H9 (cell line): ENCODE results near the gene SOX21. TPM values are rescaled to one million over a fixed set of nuclear protein-coding genes. Genes with fewer than 3 reads are reported as not detected.

Source experiments
- DNase-seq: peaks from one replicate; pipeline ENCODE4 v3.0.0-alpha.2; 2017
- H2AFZ ChIP-seq: one replicate; pipeline ENCODE4 v1.6.1; 2013; ENCODE audit warnings: mild to moderate bottlenecking, low read length, control low read depth, moderate library complexity
- H2AK5ac ChIP-seq: 2 replicates; pipeline ENCODE4 v1.6.1; 2013; ENCODE audit warnings: low read length, control low read depth, mixed read lengths; ENCODE audit not compliant: insufficient read length
- H2BK120ac ChIP-seq: one replicate; pipeline ENCODE4 v1.6.1; 2013; ENCODE audit warnings: low read depth, mild to moderate bottlenecking, low read length, control low read depth, inconsistent platforms; ENCODE audit not compliant: poor library complexity, severe bottlenecking
- H2BK12ac ChIP-seq: 2 replicates; pipeline ENCODE4 v1.6.1; 2013; ENCODE audit warnings: low read length, control low read depth, mixed read lengths, low read depth; ENCODE audit not compliant: insufficient read length
- H2BK15ac ChIP-seq: 2 replicates; pipeline ENCODE4 v1.6.1; 2013; ENCODE audit warnings: low read depth, low read length, control low read depth
- H2BK20ac ChIP-seq: one replicate; pipeline ENCODE4 v1.6.1; 2013; ENCODE audit warnings: low read depth, mild to moderate bottlenecking, low read length, control low read depth, inconsistent platforms; ENCODE audit not compliant: poor library complexity, severe bottlenecking
- H2BK5ac ChIP-seq: 2 replicates; pipeline ENCODE4 v1.6.1; 2013; ENCODE audit warnings: low read length, control low read depth, mixed read lengths; ENCODE audit not compliant: insufficient read length
- H3K14ac ChIP-seq: 2 replicates; pipeline ENCODE4 v1.6.1; 2013; ENCODE audit warnings: low read length, control low read depth; ENCODE audit not compliant: insufficient read depth
- H3K18ac ChIP-seq: 2 replicates; pipeline ENCODE4 v1.6.1; 2013; ENCODE audit warnings: low read depth, mild to moderate bottlenecking, mixed read lengths, low read length, control low read depth; ENCODE audit not compliant: insufficient read length
- H3K23ac ChIP-seq: 2 replicates; pipeline ENCODE4 v1.6.1; 2013; ENCODE audit warnings: low read length, control low read depth, mixed read lengths, low read depth; ENCODE audit not compliant: insufficient read length
- H3K23me2 ChIP-seq: 2 replicates; pipeline ENCODE4 v1.6.1; 2013; ENCODE audit warnings: low read depth, mild to moderate bottlenecking, mixed read lengths, low read length, control low read depth; ENCODE audit not compliant: insufficient read length, poor library complexity, severe bottlenecking
- H3K27ac ChIP-seq: 2 replicates; pipeline ENCODE4 v1.5.1; 2013; ENCODE audit warnings: low read length, control low read depth, mixed read lengths, low read depth; ENCODE audit not compliant: insufficient read length
- H3K27me3 ChIP-seq: 2 replicates; pipeline ENCODE4 v1.6.1; 2013; ENCODE audit warnings: low read length, control low read depth, inconsistent platforms; ENCODE audit not compliant: insufficient read depth
- H3K4ac ChIP-seq: 2 replicates; pipeline ENCODE4 v1.6.1; 2013; ENCODE audit warnings: low read depth, mild to moderate bottlenecking, control low read depth, inconsistent platforms, low read length, moderate library complexity
- H3K4me1 ChIP-seq: 2 replicates; pipeline ENCODE4 v1.6.1; 2013; ENCODE audit warnings: low read length, control low read depth, inconsistent platforms; ENCODE audit not compliant: insufficient read depth
- H3K4me2 ChIP-seq: 2 replicates; pipeline ENCODE4 v1.6.1; 2013; ENCODE audit warnings: low read length, control low read depth, mixed read lengths; ENCODE audit not compliant: insufficient read length, insufficient read depth
- H3K56ac ChIP-seq: 2 replicates; pipeline ENCODE4 v1.6.1; 2013; ENCODE audit warnings: low read depth, mild to moderate bottlenecking, mixed read lengths, low read length, control low read depth; ENCODE audit not compliant: insufficient read length
- H3K79me1 ChIP-seq: 2 replicates; pipeline ENCODE4 v1.6.1; 2013; ENCODE audit warnings: low read depth, mild to moderate bottlenecking, moderate library complexity, low read length, control low read depth, inconsistent platforms; ENCODE audit not compliant: insufficient read depth, poor library complexity, severe bottlenecking
- H3K79me2 ChIP-seq: 2 replicates; pipeline ENCODE4 v1.6.1; 2013; ENCODE audit warnings: low read length, control low read depth, inconsistent platforms; ENCODE audit not compliant: insufficient read depth
- H3K9ac ChIP-seq: 2 replicates; pipeline ENCODE4 v1.6.1; 2013; ENCODE audit warnings: low read length, control low read depth, mixed read lengths; ENCODE audit not compliant: insufficient read length; ENCODE audit errors: extremely low read depth
- H3K9me3 ChIP-seq: one replicate; pipeline ENCODE4 v1.6.1; 2013; ENCODE audit warnings: low read depth, low read length, inconsistent platforms; ENCODE audit not compliant: control insufficient read depth
- H3T11ph ChIP-seq: one replicate; pipeline ENCODE4 v1.6.1; 2013; ENCODE audit warnings: mild to moderate bottlenecking, low read length, control low read depth, inconsistent platforms
- H4K20me1 ChIP-seq: one replicate; pipeline ENCODE4 v1.6.1; 2013; ENCODE audit not compliant: control insufficient read depth, insufficient read length, insufficient read depth
- H4K5ac ChIP-seq: 2 replicates; pipeline ENCODE4 v1.6.1; 2013; ENCODE audit warnings: low read depth, mild to moderate bottlenecking, mixed read lengths, low read length, control low read depth; ENCODE audit not compliant: insufficient read length
- H4K8ac ChIP-seq: replicated peaks from 2 replicates; pipeline ENCODE4 v1.6.1; 2013; ENCODE audit warnings: low read length, control low read depth, mixed read lengths, low read depth; ENCODE audit not compliant: insufficient read length
- H4K91ac ChIP-seq: 2 replicates; pipeline ENCODE4 v1.6.1; 2013; ENCODE audit warnings: low read depth, mild to moderate bottlenecking, moderate library complexity, mixed read lengths, low read length, control low read depth; ENCODE audit not compliant: insufficient read length
- H3K27ac Mint-ChIP-seq, 3 experiments: 2 replicates in 2 of 3; 3 replicates in 1 of 3; pipeline ENCODE4 v1.8.0; 2020 to 2021; ENCODE audit warnings: mixed read lengths in 3 of 3, mild to moderate bottlenecking in 1 of 3, moderate library complexity in 1 of 3
- H3K27me3 Mint-ChIP-seq: 2 replicates; pipeline ENCODE4 v1.8.0; 2021; ENCODE audit warnings: low read depth, mild to moderate bottlenecking, moderate library complexity, mixed read lengths
- H3K36me3 Mint-ChIP-seq, 3 experiments: 2 replicates in 2 of 3; 3 replicates in 1 of 3; pipeline ENCODE4 v1.8.0; 2020 to 2021; ENCODE audit warnings: low read depth in 3 of 3, mixed read lengths in 3 of 3; ENCODE audit not compliant: insufficient read depth in 1 of 3
- H3K4me1 Mint-ChIP-seq, 2 experiments: 2 replicates each; pipeline ENCODE4 v1.8.0; 2020; ENCODE audit warnings: mixed read lengths in 2 of 2
- H3K4me3 Mint-ChIP-seq, 2 experiments: 2 replicates in 1 of 2; 3 replicates in 1 of 2; pipeline ENCODE4 v1.8.0; 2020 to 2021; ENCODE audit warnings: mild to moderate bottlenecking in 2 of 2, mixed read lengths in 2 of 2, moderate library complexity in 1 of 2
- H3K9me3 Mint-ChIP-seq, 2 experiments: 2 replicates in 1 of 2; 3 replicates in 1 of 2; pipeline ENCODE4 v1.8.0; 2020; ENCODE audit warnings: mild to moderate bottlenecking in 2 of 2, mixed read lengths in 2 of 2, moderate library complexity in 1 of 2
- CTCF ChIP-seq: fragments of 200-600 bp; sonication (generic); conservative IDR thresholded peaks from 3 replicates; pipeline ENCODE4 v1.8.0; 2021; ENCODE audit warnings: antibody characterized with exemption, mild to moderate bottlenecking
- WGBS: extraction: QIAGEN DNeasy Blood & Tissue Kit; methylation state at CpG from one replicate; pipeline ENCODE4 v1.1.7; 2013; ENCODE audit warnings: missing lambda C conversion rate, low lambda C conversion rate, mixed read lengths; ENCODE audit not compliant: insufficient read length; ENCODE audit errors: extremely low coverage; 5-methylcytosine and 5-hydroxymethylcytosine counted together
- total RNA-seq: library from RNA; stranded (reverse); gene quantifications from 2 replicates; pipeline ENCODE4 v1.2.1, GENCODE V29; 2021

The SOX21 gene
- total RNA-seq, 1 experiment from 2014 or later: 38.4 TPM

- peaks cover 0 to 10% (median 0%) of the 10 kb centered on the region in 3 experiments; a peak in 2 of 7 replicates for H3K36me3 Mint-ChIP-seq
- Histone ChIP-seq H3K56ac (no peak overlapping the region), H3K9me3 (no peaks in the 10 kb centered on the region), H3K23me2 (peaks cover 32% of the 10 kb centered on the region), H2AFZ (no peak overlapping the region), H3K27me3 (peaks cover 57% of the 10 kb centered on the region; the same call in 1 of the 2 replicates), H3K9ac (no peak overlapping the region), H3K23ac (no peak overlapping the region), H4K20me1 (no peaks in the 10 kb centered on the region), H2BK5ac (no peak overlapping the region), H3K18ac (no peak overlapping the region), H3K79me2 (no peaks in the 10 kb centered on the region), H3T11ph (no peak overlapping the region), H2AK5ac (no peak overlapping the region), H2BK15ac (no peak overlapping the region), H3K79me1 (no peaks in the 10 kb centered on the region), H4K8ac (no peak overlapping the region), H2BK120ac (no peak overlapping the region), H3K4me1 (no peaks in the 10 kb centered on the region), H2BK12ac (no peak overlapping the region), H3K4ac (no peak overlapping the region), H3K14ac (no peak overlapping the region), H3K27ac (no peak overlapping the region), H3K4me2 (peak overlapping the region; percentile 87), H4K91ac (no peak overlapping the region), H4K5ac (no peak overlapping the region), H2BK20ac (no peak overlapping the region)
- peaks cover 65 to 75% of the 10 kb centered on the region in 2 experiments for H3K4me1 Mint-ChIP-seq
- no CpG with 5 or more reads among the region's 24 CpGs for WGBS
- DNase-seq: peak; percentile 81
- no peak for TF ChIP-seq CTCF
- H3K27ac Mint-ChIP-seq: peak overlapping the region in 1 of 3 experiments; percentile 56; a peak in 2 of 7 replicates
- peaks cover 95% of the 10 kb centered on the region for H3K27me3 Mint-ChIP-seq
- peak overlapping the region; percentile 73 to 78 for H3K4me3 Mint-ChIP-seq
- H3K9me3 Mint-ChIP-seq: peaks cover 0 to 8% of the 10 kb centered on the region in 2 experiments; a peak in 2 of 5 replicates
Measured at GRCh38 chr13:94704377-94705080, 7.8 kb downstream of the SOX21 start.
